Stimulated activated naive CD8-positive, alpha-beta T cell treated with anti-CD3 and anti-CD28 coated beads, Interleukin-15, Interleukin-2, amounts not matched to agents 100 U/mL and 50 U/mL, for 24 hours (primary cell): ENCODE results near the gene TBC1D22B.
A peak's percentile ranks its signal among the peaks of the same experiment; 100 is the strongest.

Experiments used
- ATAC-seq: fragments of 150-1000 bp; cut with Tn5 transposase; one replicate; pipeline ENCODE4 v1.10.0; 2021
- DNase-seq: peaks from one replicate; pipeline ENCODE4 v3.0.0; 2021

TBC1D22B gene

GRCh38 chr6:37357288-37357687 lies 99.7 kb downstream of the TBC1D22B start:
- ATAC-seq (no peak), DNase-seq (no peak)

DNA sequence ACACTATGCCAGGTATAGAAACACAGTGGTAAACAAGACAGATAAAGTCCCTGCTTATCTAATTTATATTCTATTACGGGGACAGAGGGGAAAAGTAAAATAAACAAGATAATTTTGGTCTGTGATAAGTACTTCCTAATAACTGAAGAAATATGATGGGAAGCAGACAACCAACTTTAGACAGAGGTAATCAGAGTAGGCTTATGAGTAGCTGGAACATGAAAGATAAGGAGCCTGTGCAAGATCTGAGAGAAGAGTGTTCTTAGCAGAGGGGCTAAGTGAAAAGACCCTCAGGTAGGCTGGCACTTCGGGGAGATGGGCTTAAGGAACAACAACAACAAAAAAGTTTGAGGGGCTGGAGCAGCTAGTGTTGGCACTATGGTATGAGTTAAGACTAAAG lies 100.3 kb downstream of the TBC1D22B start:
- DNase-seq, result no peak
- no peak for ATAC-seq

DNA sequence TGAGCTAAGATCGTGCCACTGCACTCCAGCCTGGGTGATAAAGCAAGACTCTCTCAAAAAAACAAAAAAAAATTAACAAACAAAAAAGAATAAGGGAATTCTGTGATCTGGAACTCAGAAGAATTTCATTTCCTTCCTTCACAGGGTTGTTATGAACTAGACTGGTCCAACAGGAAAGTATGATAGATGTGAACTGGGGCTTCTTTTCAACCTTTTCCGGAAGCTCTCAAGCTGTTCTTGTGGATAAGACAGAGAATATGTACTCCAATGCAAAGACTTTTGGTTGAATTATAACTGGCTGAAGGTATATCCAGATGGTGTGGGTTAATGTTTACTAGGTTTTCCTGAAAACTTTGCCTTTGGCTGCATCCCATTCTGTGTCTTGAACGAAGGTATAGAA lies 101.5 kb downstream of the TBC1D22B start:
- DNase-seq (no peak), ATAC-seq (no peak)

GRCh38 chr6:37362101-37362828 lies 104.7 kb downstream of the TBC1D22B start:
- DNase-seq (no peak), ATAC-seq (no peak)

DNA sequence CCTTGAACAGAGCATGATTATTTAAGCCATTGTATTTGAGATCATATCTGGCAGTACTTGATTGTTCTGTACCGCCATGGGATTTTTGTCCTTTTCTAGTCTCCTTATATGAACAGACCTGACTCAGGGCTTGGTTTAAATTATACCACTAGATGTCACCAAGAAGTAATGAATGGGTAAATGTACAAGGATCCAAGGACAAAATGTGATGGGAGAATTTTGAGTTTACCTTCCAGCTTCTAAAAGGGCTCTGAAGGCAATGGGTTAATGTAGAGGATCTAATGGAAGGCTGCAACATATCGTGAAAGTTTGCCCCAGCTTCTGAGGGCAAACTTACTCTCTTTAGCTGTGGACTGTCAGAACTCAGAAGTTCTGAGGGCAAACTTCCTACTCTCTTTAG lies 108.2 kb downstream of the TBC1D22B start:
- no peak for ATAC-seq
- no peak for DNase-seq

- DNase-seq (no peak), ATAC-seq (no peak)
Observed at GRCh38 chr6:37366910-37367309, 109.3 kb downstream of the TBC1D22B start.

- DNase-seq, result no peak
Observed at GRCh38 chr6:37368961-37369320, 111.4 kb downstream of the TBC1D22B start.

DNA sequence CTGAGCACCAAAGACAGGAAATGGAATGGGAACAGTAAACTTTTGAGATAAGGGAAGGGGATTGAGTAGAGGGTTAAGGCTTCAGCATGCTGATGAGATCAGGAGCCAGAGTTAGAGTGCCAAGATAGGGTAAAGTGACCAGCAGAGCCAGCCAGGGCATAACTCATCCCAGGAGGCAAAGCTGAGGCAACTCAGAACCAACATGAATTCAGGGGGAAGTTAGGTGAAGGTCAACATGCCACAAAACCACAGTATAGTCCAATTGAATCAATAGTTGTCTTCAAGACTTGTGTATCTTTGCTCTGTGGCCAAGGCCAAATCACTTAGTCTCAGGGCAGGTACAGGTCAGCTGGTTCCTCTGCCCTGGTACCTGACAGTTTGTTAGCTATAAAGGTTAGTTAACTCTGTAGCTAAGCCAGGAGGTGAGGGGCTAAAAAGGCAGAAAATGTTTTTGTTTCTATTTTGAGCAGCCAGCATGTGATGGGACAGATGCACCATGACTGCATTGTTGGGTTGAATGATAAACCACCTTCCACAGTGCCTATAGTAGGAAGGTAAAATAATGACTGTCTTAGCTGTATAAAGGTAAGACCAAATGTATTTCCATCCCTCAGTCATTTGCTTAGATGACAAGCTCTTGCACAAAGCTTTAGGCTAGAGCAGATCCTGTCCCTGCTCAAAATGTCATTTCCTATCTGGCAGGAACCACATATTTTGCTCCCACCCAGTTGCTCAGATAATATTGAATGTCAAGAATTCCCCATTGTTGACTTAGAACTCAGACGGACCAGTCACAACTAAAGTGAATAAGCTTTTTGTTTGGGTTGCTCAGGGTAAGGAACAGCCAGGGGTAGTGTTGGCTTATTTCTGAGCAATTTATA lies 112.0 kb downstream of the TBC1D22B start:
- no peak for ATAC-seq
- DNase-seq, result no peak

More at GRCh38 chr6:37368961-37369320, 111.4 kb downstream of the TBC1D22B start:
- ATAC-seq, result no peak

- DNase-seq, result no peak
- no peak for ATAC-seq
Observed at GRCh38 chr6:37371154-37372083, 113.8 kb downstream of the TBC1D22B start.

- DNase-seq (no peak), ATAC-seq (no peak)
Observed at GRCh38 chr6:37372116-37372515, 114.5 kb downstream of the TBC1D22B start.

DNA sequence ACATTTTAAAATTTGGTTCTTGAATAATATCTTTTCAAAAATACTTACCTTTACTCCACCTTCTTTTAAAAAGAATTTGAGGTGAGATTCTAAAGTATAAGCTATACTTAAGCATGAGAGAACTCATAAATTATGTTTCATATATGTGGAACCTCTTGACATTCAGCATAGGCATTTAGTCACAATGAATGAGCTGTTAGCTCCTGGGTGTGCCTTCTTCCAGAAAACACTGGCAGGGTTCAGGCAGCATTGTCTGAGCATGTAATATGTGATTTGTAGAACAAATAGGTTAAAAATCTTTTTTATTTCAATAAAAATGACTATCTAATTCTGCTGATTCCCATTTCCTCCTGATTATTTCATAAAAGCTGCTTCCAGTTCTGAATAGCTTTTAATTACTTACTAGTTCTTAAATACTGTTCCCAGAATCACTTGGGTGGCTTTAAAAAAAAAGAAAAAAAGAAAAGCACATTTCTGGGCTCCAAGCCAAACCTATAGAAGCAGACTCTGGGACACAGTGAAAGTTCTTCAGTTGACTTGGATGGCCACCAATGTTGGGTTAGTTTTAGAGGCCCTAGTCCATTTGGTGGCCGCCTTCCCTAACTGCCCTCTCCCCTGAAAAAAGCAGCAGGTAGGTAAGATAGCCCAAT lies 116.4 kb downstream of the TBC1D22B start:
- DNase-seq (no peak), ATAC-seq (no peak)

- no peak for DNase-seq
Observed at GRCh38 chr6:37375376-37375775, 117.8 kb downstream of the TBC1D22B start.

DNA sequence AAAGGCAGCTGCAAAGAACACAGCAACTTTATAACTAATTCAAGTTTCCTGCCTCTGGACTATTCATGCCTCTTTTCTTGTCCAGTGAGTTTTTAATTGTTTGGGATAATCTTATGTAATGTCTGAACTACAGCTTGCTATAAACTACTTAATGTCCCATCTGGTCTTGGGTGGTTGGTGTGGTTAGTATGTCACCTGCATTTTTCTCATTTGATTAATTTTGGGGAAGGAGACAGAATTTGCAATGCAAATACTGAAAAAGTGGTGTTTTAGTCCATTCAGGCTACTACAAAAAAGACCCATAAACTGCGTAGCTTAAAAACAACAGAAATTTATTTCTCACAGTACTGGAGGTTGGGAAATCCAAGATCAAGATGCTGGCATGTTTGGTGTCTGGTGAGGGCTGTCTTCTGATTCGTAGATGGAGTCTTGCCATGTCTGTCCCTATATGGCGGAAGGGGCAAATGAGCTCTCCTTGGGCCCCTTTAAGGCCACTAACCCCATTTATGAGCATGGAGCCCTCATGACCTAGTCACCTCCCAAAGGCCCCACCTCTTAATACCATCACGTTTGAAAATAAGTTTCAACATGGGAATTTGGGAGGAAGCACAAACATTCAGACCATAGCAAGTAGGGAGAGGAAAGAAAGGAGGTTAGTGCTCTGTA lies 118.6 kb downstream of the TBC1D22B start:
- no peak for DNase-seq
- ATAC-seq, result no peak

More at GRCh38 chr6:37375376-37375775, 117.8 kb downstream of the TBC1D22B start:
- no peak for ATAC-seq

DNA sequence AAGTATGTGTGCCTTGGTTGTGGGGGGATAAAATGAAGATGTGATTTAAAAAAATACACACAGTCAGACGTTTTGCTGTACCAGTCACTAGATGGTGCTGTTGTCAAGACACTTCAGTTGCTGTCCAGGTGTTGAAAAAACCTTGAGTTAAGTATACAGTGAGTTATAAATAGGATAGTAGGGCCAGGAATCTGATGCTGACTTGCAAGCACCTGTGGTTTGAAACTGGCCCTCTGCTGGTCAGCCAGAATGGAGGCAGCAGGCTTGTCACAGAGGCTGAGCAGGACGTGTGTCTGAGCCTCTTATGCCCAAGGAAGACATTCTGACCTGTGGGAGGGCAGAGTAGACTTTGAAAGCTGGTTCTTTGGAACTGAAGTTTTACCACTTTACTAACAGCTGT lies 124.0 kb downstream of the TBC1D22B start:
- ATAC-seq, result no peak
- peak; percentile 3 for DNase-seq
